Fibroblast of mammary gland (primary cell): ENCODE measurements around the gene XRCC4.
"Not testable (repeated sequence)": the region's sequence is repeated elsewhere in the genome, so short reads cannot be mapped to it uniquely, and the experiment has no call there.

Experiments
- DNase-seq: peaks from one replicate; pipeline ENCODE4 v3.0.0-alpha.2; 2010; ENCODE audit warnings: low read depth
- H3K4me3 ChIP-seq: 2 replicates; pipeline ENCODE4 v1.5.1; 2011; ENCODE audit warnings: low read depth, mild to moderate bottlenecking, low read length, moderate library complexity; ENCODE audit not compliant: control insufficient read depth
- CTCF ChIP-seq: conservative IDR thresholded peaks from 2 replicates; pipeline ENCODE4 v1.5.1; 2011; ENCODE audit warnings: low read depth, low read length, inconsistent platforms; ENCODE audit not compliant: control insufficient read depth, insufficient read depth

XRCC4 gene

GRCh38 chr5:83049370-83049885, 27.9 kb upstream of the XRCC4 start:
- no peak overlapping the region for H3K4me3 ChIP-seq
- no peak for TF ChIP-seq CTCF
- DNase-seq: peak; percentile 15

GRCh38 chr5:83050723-83051340, 26.5 kb upstream of the XRCC4 start:
- H3K4me3 ChIP-seq: no peak overlapping the region
- TF ChIP-seq CTCF: no peak
- DNase-seq: no peak

GRCh38 chr5:83055166-83055565, 22.2 kb upstream of the XRCC4 start:
- no peak for DNase-seq

GRCh38 chr5:83058726-83059125, 18.6 kb upstream of the XRCC4 start:
- no peak overlapping the region for H3K4me3 ChIP-seq
- TF ChIP-seq CTCF: no peak
- no peak for DNase-seq

More at GRCh38 chr5:83055166-83055565, 22.2 kb upstream of the XRCC4 start:
- TF ChIP-seq CTCF: no peak
- H3K4me3 ChIP-seq: no peak overlapping the region

- no peak for DNase-seq
- no peak for TF ChIP-seq CTCF
- H3K4me3 ChIP-seq: no peak overlapping the region
Observed at GRCh38 chr5:83059341-83059740, 18.0 kb upstream of the XRCC4 start.

- TF ChIP-seq CTCF: no peak
- no peak for DNase-seq
- no peak overlapping the region for H3K4me3 ChIP-seq
Observed at GRCh38 chr5:83066548-83067110, 10.7 kb upstream of the XRCC4 start.

GRCh38 chr5:83067377-83067776, 10.0 kb upstream of the XRCC4 start:
- not testable (repeated sequence) for H3K4me3 ChIP-seq, DNase-seq
